Loucy (cell line): Measurements from ENCODE around the gene SAP25.

ENCODE experiments used
- H2AFZ ChIP-seq: fragments of 200-600 bp; sonication (generic); 2 replicates; pipeline ENCODE4 v1.6.0; 2016; ENCODE audit warnings: antibody characterized with exemption, mild to moderate bottlenecking, low read length, moderate library complexity
- H3F3A ChIP-seq: fragments of 200-600 bp; 2 replicates; pipeline ENCODE4 v1.6.0; 2016; ENCODE audit warnings: antibody characterized with exemption, low read depth, mild to moderate bottlenecking
- H3K27me3 ChIP-seq: fragments of 200-600 bp; sonication (generic); 2 replicates; pipeline ENCODE4 v1.6.1; 2014; ENCODE audit warnings: low read length, mild to moderate bottlenecking; ENCODE audit not compliant: insufficient read depth, poor library complexity, severe bottlenecking
- H3K36me3 ChIP-seq: fragments of 200-600 bp; sonication (generic); 2 replicates; pipeline ENCODE4 v1.6.1; 2016; ENCODE audit warnings: low read length; ENCODE audit not compliant: insufficient read depth
- H3K4me1 ChIP-seq: fragments of 200-600 bp; sonication (generic); 2 replicates; pipeline ENCODE4 v1.5.1; 2014; ENCODE audit warnings: low read length, mild to moderate bottlenecking; ENCODE audit not compliant: insufficient read depth, poor library complexity, severe bottlenecking
- H3K4me2 ChIP-seq: fragments of 200-600 bp; sonication (generic); 2 replicates; pipeline ENCODE4 v1.6.0; 2014; ENCODE audit warnings: antibody characterized with exemption, low read length, low read depth, mild to moderate bottlenecking; ENCODE audit not compliant: poor library complexity, severe bottlenecking
- H3K4me3 ChIP-seq: fragments of 200-600 bp; sonication (generic); 2 replicates; pipeline ENCODE4 v1.5.1; 2014; ENCODE audit warnings: low read length, mild to moderate bottlenecking, mixed read lengths; ENCODE audit not compliant: poor library complexity, severe bottlenecking
- H3K79me2 ChIP-seq: fragments of 200-600 bp; sonication (generic); 2 replicates; pipeline ENCODE4 v1.6.1; 2014; ENCODE audit warnings: low read length; ENCODE audit not compliant: insufficient read depth
- H3K9ac ChIP-seq: fragments of 200-600 bp; sonication (generic); 2 replicates; pipeline ENCODE4 v1.6.0; 2014; ENCODE audit warnings: mild to moderate bottlenecking, low read depth, low read length, moderate library complexity; ENCODE audit not compliant: poor library complexity, severe bottlenecking
- H3K9me2 ChIP-seq: fragments of 200-600 bp; sonication (generic); replicated peaks from 2 replicates; pipeline ENCODE4 v1.6.1; 2016; ENCODE audit warnings: low read depth, low read length, mixed read lengths
- H3K9me3 ChIP-seq: fragments of 200-600 bp; sonication (generic); 2 replicates; pipeline ENCODE4 v1.6.1; 2014; ENCODE audit warnings: mild to moderate bottlenecking, antibody characterized with exemption, low read length, low read depth; ENCODE audit not compliant: insufficient read depth
- H4K20me1 ChIP-seq: fragments of 200-600 bp; sonication (generic); 2 replicates; pipeline ENCODE4 v1.6.0; 2014; ENCODE audit warnings: antibody characterized with exemption, low read length, mild to moderate bottlenecking; ENCODE audit not compliant: insufficient read depth, poor library complexity, severe bottlenecking
- CTCF ChIP-seq: fragments of 200-600 bp; sonication (generic); conservative IDR thresholded peaks from 2 replicates; pipeline ENCODE4 v1.5.1; 2014; ENCODE audit warnings: mild to moderate bottlenecking, antibody characterized with exemption, low read length
- EZH2phosphoT487 ChIP-seq: fragments of 200-600 bp; IDR thresholded peaks from 2 replicates; pipeline ENCODE4 v1.6.1; 2018; ENCODE audit warnings: antibody characterized with exemption, mild to moderate bottlenecking, moderate library complexity, borderline replicate concordance

Gene SAP25

GRCh38 chr7:100559127-100559526, 14.6 kb downstream of the SAP25 start:
- Histone ChIP-seq H3K9me2 (no peaks in the 10 kb centered on the region), H3K9me3 (no peaks in the 10 kb centered on the region), H3K36me3 (peaks cover 7% of the 10 kb centered on the region; the same call in 1 of the 2 replicates), H3K4me3 (no peak overlapping the region), H3K4me1 (no peaks in the 10 kb centered on the region), H2AFZ (no peak overlapping the region), H3F3A (no peaks in the 10 kb centered on the region), H3K4me2 (no peak overlapping the region), H3K79me2 (no peaks in the 10 kb centered on the region), H3K9ac (no peak overlapping the region), H3K27me3 (no peaks in the 10 kb centered on the region), H4K20me1 (no peaks in the 10 kb centered on the region)
- TF ChIP-seq EZH2phosphoT487 (no peak), CTCF (no peak)

DNA sequence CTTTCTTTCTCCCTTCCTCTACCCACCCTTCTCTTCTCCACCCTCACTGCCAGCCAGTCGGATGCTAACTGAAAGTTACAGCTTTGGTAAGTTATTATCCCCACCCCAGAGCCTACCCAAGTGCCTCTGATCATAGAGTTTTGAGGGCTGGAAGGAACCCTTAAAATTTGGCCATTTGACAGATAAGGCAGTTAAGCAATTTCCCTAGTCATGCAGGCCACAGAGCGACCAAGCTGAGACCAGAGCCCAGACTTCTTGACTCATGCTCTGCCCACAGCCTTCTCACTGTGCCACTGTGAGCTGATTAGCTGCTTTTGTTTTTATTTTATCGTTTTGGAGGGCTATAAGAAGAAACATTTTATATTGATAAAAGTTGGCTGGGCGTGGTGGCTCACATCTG, 17.2 kb downstream of the SAP25 start:
- Histone ChIP-seq H3K4me3 (no peak overlapping the region), H3K27me3 (no peaks in the 10 kb centered on the region), H3K4me2 (no peak overlapping the region), H3K36me3 (peaks cover 25% of the 10 kb centered on the region; the same call in 1 of the 2 replicates), H3F3A (no peaks in the 10 kb centered on the region), H3K4me1 (no peaks in the 10 kb centered on the region), H3K79me2 (no peaks in the 10 kb centered on the region), H2AFZ (no peak overlapping the region), H3K9me3 (no peaks in the 10 kb centered on the region), H4K20me1 (no peaks in the 10 kb centered on the region), H3K9ac (no peak overlapping the region), H3K9me2 (no peaks in the 10 kb centered on the region)
- TF ChIP-seq CTCF (no peak), EZH2phosphoT487 (no peak)

- no peak for TF ChIP-seq CTCF
- Histone ChIP-seq H3K9me2 (no peaks in the 10 kb centered on the region), H3K4me3 (no peak overlapping the region), H3F3A (no peaks in the 10 kb centered on the region), H3K36me3 (peaks cover 25% of the 10 kb centered on the region; the same call in 1 of the 2 replicates), H2AFZ (no peak overlapping the region), H3K27me3 (no peaks in the 10 kb centered on the region), H3K9ac (no peak overlapping the region), H3K4me1 (no peaks in the 10 kb centered on the region), H4K20me1 (no peaks in the 10 kb centered on the region), H3K9me3 (no peaks in the 10 kb centered on the region), H3K4me2 (no peak overlapping the region), H3K79me2 (no peaks in the 10 kb centered on the region)
Observed at GRCh38 chr7:100555701-100556100, 18.0 kb downstream of the SAP25 start.
